GM12892 (cell line): ENCODE data around the gene HNMT.

ENCODE experiments used
- POLR2A ChIP-seq: IDR thresholded peaks from 2 replicates; pipeline ENCODE4 v1.6.1; 2011; ENCODE audit warnings: low read depth, low read length, control low read depth
- POLR2AphosphoS5 ChIP-seq: IDR thresholded peaks from 2 replicates; pipeline ENCODE4 v1.6.1; 2011; ENCODE audit warnings: low read depth, low read length, control low read depth

GRCh38 chr2:137976274-137976673 lies 12.0 kb downstream of the HNMT start:
- TF ChIP-seq POLR2AphosphoS5: no peak
- TF ChIP-seq POLR2A: no peak
